Fibroblast of pulmonary artery (primary cell): Measurements from ENCODE around the gene EXOC6B.

Experiments used
- DNase-seq: peaks from one replicate; pipeline ENCODE4 v3.0.0-alpha.2; 2010; ENCODE audit warnings: low read depth
- H3K4me3 ChIP-seq: replicated peaks from 2 replicates; pipeline ENCODE4 v1.5.1; 2011; ENCODE audit warnings: low read depth, mild to moderate bottlenecking, control low read depth, low read length, moderate library complexity
- TF ChIP-seq, protein P1 (sequence below): IDR thresholded peaks from 2 replicates; pipeline ENCODE4 v1.5.1; 2011; ENCODE audit warnings: mild to moderate bottlenecking, control low read depth, low read length, inconsistent platforms; ENCODE audit errors: missing control alignments

The EXOC6B gene

GRCh38 chr2:72289283-72289682 is 536.5 kb downstream of the EXOC6B start:
- no peak overlapping the region for H3K4me3 ChIP-seq
- DNase-seq = no peak
- TF ChIP-seq, protein P1, sequence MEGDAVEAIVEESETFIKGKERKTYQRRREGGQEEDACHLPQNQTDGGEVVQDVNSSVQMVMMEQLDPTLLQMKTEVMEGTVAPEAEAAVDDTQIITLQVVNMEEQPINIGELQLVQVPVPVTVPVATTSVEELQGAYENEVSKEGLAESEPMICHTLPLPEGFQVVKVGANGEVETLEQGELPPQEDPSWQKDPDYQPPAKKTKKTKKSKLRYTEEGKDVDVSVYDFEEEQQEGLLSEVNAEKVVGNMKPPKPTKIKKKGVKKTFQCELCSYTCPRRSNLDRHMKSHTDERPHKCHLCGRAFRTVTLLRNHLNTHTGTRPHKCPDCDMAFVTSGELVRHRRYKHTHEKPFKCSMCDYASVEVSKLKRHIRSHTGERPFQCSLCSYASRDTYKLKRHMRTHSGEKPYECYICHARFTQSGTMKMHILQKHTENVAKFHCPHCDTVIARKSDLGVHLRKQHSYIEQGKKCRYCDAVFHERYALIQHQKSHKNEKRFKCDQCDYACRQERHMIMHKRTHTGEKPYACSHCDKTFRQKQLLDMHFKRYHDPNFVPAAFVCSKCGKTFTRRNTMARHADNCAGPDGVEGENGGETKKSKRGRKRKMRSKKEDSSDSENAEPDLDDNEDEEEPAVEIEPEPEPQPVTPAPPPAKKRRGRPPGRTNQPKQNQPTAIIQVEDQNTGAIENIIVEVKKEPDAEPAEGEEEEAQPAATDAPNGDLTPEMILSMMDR = no peak

- peak; percentile 57 for DNase-seq
Measured at GRCh38 chr2:72278046-72278445, 547.8 kb downstream of the EXOC6B start.

GRCh38 chr2:72276876-72277275 is 549.0 kb downstream of the EXOC6B start:
- DNase-seq = no peak
- TF ChIP-seq, protein P1 = no peak
- H3K4me3 ChIP-seq = no peak overlapping the region

More at GRCh38 chr2:72278046-72278445, 547.8 kb downstream of the EXOC6B start:
- H3K4me3 ChIP-seq = no peak overlapping the region
- TF ChIP-seq, protein P1 = no peak

DNA sequence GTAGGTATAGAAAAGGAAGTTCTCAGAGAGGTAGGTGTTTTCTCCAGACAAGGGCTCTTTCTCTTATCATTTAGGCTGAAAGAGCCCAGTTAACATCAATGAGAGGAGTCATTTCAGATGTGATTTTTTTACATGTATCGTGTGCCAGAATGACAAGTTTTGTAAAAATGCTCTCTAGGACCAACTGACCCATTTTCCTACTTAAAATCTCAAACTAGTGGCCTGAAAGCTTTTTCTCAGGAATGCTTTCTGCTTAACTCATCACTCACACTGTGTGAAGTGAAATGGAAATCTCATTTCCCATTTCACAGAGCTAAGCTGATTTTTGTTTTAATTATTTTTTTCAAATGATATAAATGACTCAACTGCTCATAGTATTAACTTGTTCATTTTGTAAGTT is 549.5 kb downstream of the EXOC6B start:
- no peak overlapping the region for H3K4me3 ChIP-seq
- DNase-seq = no peak
- TF ChIP-seq, protein P1 = no peak

DNA sequence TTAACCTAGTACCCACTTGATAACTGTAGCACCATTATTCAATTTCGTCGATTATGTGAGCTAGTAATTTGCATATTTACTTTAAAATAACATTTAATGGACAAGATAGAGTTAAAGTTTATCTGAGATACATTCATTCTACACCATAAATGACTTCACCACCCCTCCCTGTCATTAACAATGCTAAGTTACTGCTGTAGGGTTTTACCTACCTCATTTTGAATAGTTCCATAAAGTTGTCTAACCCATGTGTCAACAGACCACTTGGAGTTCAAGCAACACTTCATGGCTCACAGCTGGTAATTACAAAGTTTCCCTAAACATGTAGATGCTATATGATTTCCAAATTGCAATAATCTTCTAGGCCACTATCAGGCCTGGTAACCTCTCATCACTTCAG is 550.7 kb downstream of the EXOC6B start:
- TF ChIP-seq, protein P1 = no peak
- DNase-seq = no peak
- H3K4me3 ChIP-seq = no peak overlapping the region

GRCh38 chr2:72274380-72274797 is 551.4 kb downstream of the EXOC6B start:
- TF ChIP-seq, protein P1 = no peak
- no peak overlapping the region for H3K4me3 ChIP-seq

GRCh38 chr2:72273384-72273783 is 552.4 kb downstream of the EXOC6B start:
- TF ChIP-seq, protein P1 = no peak
- DNase-seq = no peak
- H3K4me3 ChIP-seq = no peak overlapping the region

More at GRCh38 chr2:72274380-72274797, 551.4 kb downstream of the EXOC6B start:
- peak; percentile 36 for DNase-seq
